Stimulated activated CD8-positive, alpha-beta memory T cell treated with anti-CD3 and anti-CD28 coated beads, Interleukin-7, amount 100 ng/mL, for 4 hours (primary cell): ENCODE results near the gene MEIKIN.

Experiments used
- DNase-seq, 2 donors: peaks; one replicate each; pipeline ENCODE4 v3.0.0-alpha.2; 2020; ENCODE audit warnings: low read depth in 2 of 2

Gene MEIKIN

GRCh38 chr5:131945551-131946168 is at the start of gene MEIKIN:
Gene MEIKIN, minus strand, starts transcription at chr5:131945663. Its CDS starts 158 bp downstream, at chr5:131945505.
- DNase-seq, result no peak

GRCh38 chr5:131994533-131995226 is 49.2 kb upstream of the MEIKIN start:
- no peak for DNase-seq

GRCh38 chr5:131994090-131994489 is 48.6 kb upstream of the MEIKIN start:
- DNase-seq, result no peak

GRCh38 chr5:131993676-131994075 is 48.2 kb upstream of the MEIKIN start:
- no peak for DNase-seq

GRCh38 chr5:131992370-131992769 is 46.9 kb upstream of the MEIKIN start:
- DNase-seq, result no peak

- no peak for DNase-seq
Observed at GRCh38 chr5:131991593-131992324, 46.3 kb upstream of the MEIKIN start.

- no peak for DNase-seq
Observed at GRCh38 chr5:131990716-131991115, 45.3 kb upstream of the MEIKIN start.

GRCh38 chr5:131988601-131989000 is 43.1 kb upstream of the MEIKIN start:
- no peak for DNase-seq

- DNase-seq, result no peak
Observed at GRCh38 chr5:131987251-131987650, 41.8 kb upstream of the MEIKIN start.

- no peak for DNase-seq
Observed at GRCh38 chr5:131986161-131986912, 40.9 kb upstream of the MEIKIN start.

- DNase-seq, result no peak
Observed at GRCh38 chr5:131984956-131985665, 39.6 kb upstream of the MEIKIN start.

GRCh38 chr5:131983244-131983771 is 37.8 kb upstream of the MEIKIN start:
- no peak for DNase-seq

- DNase-seq, result no peak
Observed at GRCh38 chr5:131981516-131981915, 36.1 kb upstream of the MEIKIN start.

- no peak for DNase-seq
Observed at GRCh38 chr5:131980696-131981095, 35.2 kb upstream of the MEIKIN start.

GRCh38 chr5:131979816-131980215 is 34.4 kb upstream of the MEIKIN start:
- DNase-seq, result no peak

- no peak for DNase-seq
Observed at GRCh38 chr5:131977212-131977604, 31.7 kb upstream of the MEIKIN start.

GRCh38 chr5:131976414-131977211 is 31.1 kb upstream of the MEIKIN start:
- no peak for DNase-seq

GRCh38 chr5:131974956-131975726 is 29.7 kb upstream of the MEIKIN start:
- no peak for DNase-seq

GRCh38 chr5:131974622-131974955 is 29.1 kb upstream of the MEIKIN start:
- DNase-seq, result no peak

- no peak for DNase-seq
Observed at GRCh38 chr5:131974016-131974415, 28.6 kb upstream of the MEIKIN start.
